ENCODE data around the gene PAK4.

Gene PAK4

GRCh38 chr19:39168258-39169142 lies 42.9 kb downstream of the PAK4 start:
- DNase-seq = no peak

- DNase-seq = no peak
Observed at GRCh38 chr19:39169143-39169810, 43.7 kb downstream of the PAK4 start.

- no peak for DNase-seq
Observed at GRCh38 chr19:39170386-39171231, 45.0 kb downstream of the PAK4 start.

GRCh38 chr19:39171479-39172465 lies 46.2 kb downstream of the PAK4 start:
- no peak for DNase-seq

GRCh38 chr19:39172700-39173501 lies 47.3 kb downstream of the PAK4 start:
- DNase-seq = no peak

- DNase-seq = no peak
Observed at GRCh38 chr19:39173502-39173991, 48.0 kb downstream of the PAK4 start.

GRCh38 chr19:39174142-39174541 lies 48.6 kb downstream of the PAK4 start:
- no peak for DNase-seq

- no peak for DNase-seq
Observed at GRCh38 chr19:39174558-39175544, 49.3 kb downstream of the PAK4 start.

- no peak for DNase-seq
Observed at GRCh38 chr19:39175564-39175963, 50.0 kb downstream of the PAK4 start.

GRCh38 chr19:39177110-39177699 lies 51.6 kb downstream of the PAK4 start:
- no peak for DNase-seq

GRCh38 chr19:39177736-39178135 lies 52.1 kb downstream of the PAK4 start:
- DNase-seq = no peak

- no peak for DNase-seq
Observed at GRCh38 chr19:39178296-39179006, 52.9 kb downstream of the PAK4 start.

GRCh38 chr19:39179754-39180153 lies 54.2 kb downstream of the PAK4 start:
- DNase-seq = no peak

- no peak for DNase-seq
Observed at GRCh38 chr19:39180749-39181148, 55.2 kb downstream of the PAK4 start.

- DNase-seq = no peak
Observed at GRCh38 chr19:39181500-39182173, 56.1 kb downstream of the PAK4 start.

- DNase-seq = no peak
Observed at GRCh38 chr19:39182174-39182505, 56.6 kb downstream of the PAK4 start.

- DNase-seq = no peak
Observed at GRCh38 chr19:39183104-39183503, 57.5 kb downstream of the PAK4 start.

GRCh38 chr19:39186391-39186790 lies 60.8 kb downstream of the PAK4 start:
- DNase-seq = no peak

All from NCI-H146 (cell line).